K562 (cell line): Measurements from ENCODE around the gene ACAP3. TPM values are rescaled to one million over a fixed set of nuclear protein-coding genes. Genes with fewer than 3 reads are reported as not detected.

Experiments used
- BHLHE40 ChIP-seq: IDR thresholded peaks from 2 replicates; pipeline ENCODE4 v1.6.1; 2011; ENCODE audit warnings: low read length, improper control_type of control experiment
- BRF1 ChIP-seq: IDR thresholded peaks from 3 replicates; pipeline ENCODE4 v1.6.1; 2011; ENCODE audit warnings: borderline replicate concordance, mild to moderate bottlenecking; ENCODE audit not compliant: insufficient read length; ENCODE audit errors: extremely low read depth
- CBX8 ChIP-seq: fragments of 200-600 bp; sonication (generic); IDR thresholded peaks from 2 replicates; pipeline ENCODE4 v1.6.1; 2012; ENCODE audit warnings: borderline replicate concordance, mixed run types, low read depth, mild to moderate bottlenecking, moderate library complexity, mixed read lengths, low read length, control low read depth, inconsistent platforms; ENCODE audit not compliant: poor library complexity, severe bottlenecking; ENCODE audit errors: extremely low read depth
- COPS2 ChIP-seq: fragments of 450-650 bp; conservative IDR thresholded peaks from 2 replicates; pipeline ENCODE4 v1.6.1; 2016; ENCODE audit warnings: mild to moderate bottlenecking, moderate library complexity
- CREM ChIP-seq: IDR thresholded peaks from 2 replicates; pipeline ENCODE4 v1.6.1; 2014; ENCODE audit warnings: antibody characterized with exemption, low read depth
- CUX1 ChIP-seq: fragments of 200-800 bp; sonication (Bioruptor generic); IDR thresholded peaks from 2 replicates; pipeline ENCODE4 v1.6.1; 2016; ENCODE audit warnings: missing genetic modification characterization, missing compliant biosample characterization
- HCFC1 ChIP-seq: IDR thresholded peaks from 2 replicates; pipeline ENCODE4 v1.6.1; 2012; ENCODE audit warnings: low read depth, low read length, improper control_type of control experiment
- HMGN3 ChIP-seq: IDR thresholded peaks from 2 replicates; pipeline ENCODE4 v1.6.1; 2011; ENCODE audit warnings: borderline replicate concordance, low read depth, mild to moderate bottlenecking, mixed read lengths, low read length; ENCODE audit not compliant: insufficient read length; ENCODE audit errors: extremely low read depth
- NFIC ChIP-seq: fragments of 450-650 bp; IDR thresholded peaks from 2 replicates; pipeline ENCODE4 v1.6.1; 2017; ENCODE audit warnings: mild to moderate bottlenecking, inconsistent platforms
- SMARCE1 ChIP-seq: fragments of 450-650 bp; IDR thresholded peaks from 2 replicates; pipeline ENCODE4 v1.7.1; 2016; ENCODE audit warnings: mild to moderate bottlenecking
- TAF1 ChIP-seq: IDR thresholded peaks from 2 replicates; pipeline ENCODE4 v1.6.1; 2011; ENCODE audit warnings: mild to moderate bottlenecking, low read length, moderate library complexity; ENCODE audit not compliant: insufficient read depth, control insufficient read depth, severe bottlenecking; ENCODE audit errors: extremely low read depth
- TFE3 ChIP-seq: fragments of 450-650 bp; formaldehyde crosslinking; IDR thresholded peaks from 2 replicates; pipeline ENCODE4 v1.4.0; 2020; ENCODE audit warnings: mild to moderate bottlenecking, mixed read lengths
- ZBTB49 ChIP-seq: sonication (generic); formaldehyde crosslinking; IDR thresholded peaks from 2 replicates; pipeline ENCODE4 v1.8.0; 2022; ENCODE audit warnings: missing genetic modification reagents, mild to moderate bottlenecking, borderline replicate concordance
- ZNF12 ChIP-seq: sonication (generic); formaldehyde crosslinking; IDR thresholded peaks from 2 replicates; pipeline ENCODE4 v1.4.0; 2020; ENCODE audit warnings: mild to moderate bottlenecking, missing genetic modification reagents
- ZNF449 ChIP-seq: fragments of 250-450 bp; sonication (Bioruptor Pico); IDR thresholded peaks from 2 replicates; pipeline ENCODE4 v1.8.0; 2022; ENCODE audit warnings: moderate library complexity, mild to moderate bottlenecking, inconsistent platforms
- polyA plus RNA-seq, 8 experiments: library from polyadenylated mRNA; depleted of rRNA in 4 of 8; stranded (reverse) in 5 of 8; unstranded in 3 of 8; fragments of >200 nt; fragmentation: Nextera tagmentation in 2 of 8; fragmentation: Illumina TruSeq in 1 of 8; extraction: Ambion mirVana in 2 of 8; extraction: Trizol in 1 of 8; gene quantifications; 2 replicates each; pipeline versions ENCODE4 v1.2.1 to v1.2.3, GENCODE V29; 2011 to 2014; ENCODE audit warnings: inconsistent platforms in 1 of 8, missing spikeins in 1 of 8
- total RNA-seq, 7 experiments: library from RNA; depleted of rRNA in 6 of 7; stranded (reverse); fragments of >200 nt in 6 of 7; fragmentation: Illumina TruSeq in 2 of 7; extraction: Trizol in 2 of 7; gene quantifications; 2 replicates each; pipeline versions ENCODE4 v1.2.1 to v1.2.3, GENCODE V29; 2011 to 2021; ENCODE audit warnings: low replicate concordance in 1 of 7

Gene ACAP3
- total and polyA plus RNA-seq, 9 of the 15 experiments (the other 6 are each of a cell fraction or from before 2014, with no cell fraction given), result 0.01 to 49.0 (median 12.0) TPM

GRCh38 chr1:1291548-1292441 is 15.9 kb downstream of the ACAP3 start (continued):
- TF ChIP-seq HCFC1, result peak; percentile 16; the same call in 1 of the 2 replicates
- TF ChIP-seq SMARCE1, result no peak
- TF ChIP-seq CBX8, result no peak
- TF ChIP-seq CREM, result peak; percentile 46; the same call in 1 of the 2 replicates
- TF ChIP-seq TFE3 (CRISPR knock-in tag), result no peak
- no peak for TF ChIP-seq TAF1
- TF ChIP-seq BHLHE40, result peak; percentile 22; the same call in 1 of the 2 replicates
- no peak for TF ChIP-seq COPS2
- peak; percentile 48 for TF ChIP-seq HMGN3
- no peak for TF ChIP-seq ZBTB49 (CRISPR knock-in tag)
- TF ChIP-seq BRF1, result no peak
- no peak for TF ChIP-seq ZNF12
- no peak for TF ChIP-seq CUX1 (CRISPR knock-in tag)
- TF ChIP-seq ZNF449 (CRISPR knock-in tag), result no peak
- TF ChIP-seq NFIC, result no peak; the same call in 1 of the 2 replicates
